Prostate gland (tissue), 2 donors: ENCODE measurements around the gene FGF12.

Experiments used
- POLR2AphosphoS5 ChIP-seq: sonication (generic); formaldehyde crosslinking; IDR thresholded peaks from one replicate; pipeline ENCODE4 v1.6.1; 2017; ENCODE audit warnings: antibody characterized with exemption
- TF ChIP-seq, protein P1 (sequence below), 4 experiments: fragments of 200-600 bp in 2 of 4; fragments of 450-650 bp in 2 of 4; sonication (generic) in 2 of 4; IDR thresholded peaks; 1 replicate in 3 of 4; 2 replicates in 1 of 4; pipeline ENCODE4 v1.5.1; 2016 to 2019; ENCODE audit warnings: antibody characterized with exemption in 4 of 4, mild to moderate bottlenecking in 2 of 4, moderate library complexity in 2 of 4

- TF ChIP-seq, protein P1, sequence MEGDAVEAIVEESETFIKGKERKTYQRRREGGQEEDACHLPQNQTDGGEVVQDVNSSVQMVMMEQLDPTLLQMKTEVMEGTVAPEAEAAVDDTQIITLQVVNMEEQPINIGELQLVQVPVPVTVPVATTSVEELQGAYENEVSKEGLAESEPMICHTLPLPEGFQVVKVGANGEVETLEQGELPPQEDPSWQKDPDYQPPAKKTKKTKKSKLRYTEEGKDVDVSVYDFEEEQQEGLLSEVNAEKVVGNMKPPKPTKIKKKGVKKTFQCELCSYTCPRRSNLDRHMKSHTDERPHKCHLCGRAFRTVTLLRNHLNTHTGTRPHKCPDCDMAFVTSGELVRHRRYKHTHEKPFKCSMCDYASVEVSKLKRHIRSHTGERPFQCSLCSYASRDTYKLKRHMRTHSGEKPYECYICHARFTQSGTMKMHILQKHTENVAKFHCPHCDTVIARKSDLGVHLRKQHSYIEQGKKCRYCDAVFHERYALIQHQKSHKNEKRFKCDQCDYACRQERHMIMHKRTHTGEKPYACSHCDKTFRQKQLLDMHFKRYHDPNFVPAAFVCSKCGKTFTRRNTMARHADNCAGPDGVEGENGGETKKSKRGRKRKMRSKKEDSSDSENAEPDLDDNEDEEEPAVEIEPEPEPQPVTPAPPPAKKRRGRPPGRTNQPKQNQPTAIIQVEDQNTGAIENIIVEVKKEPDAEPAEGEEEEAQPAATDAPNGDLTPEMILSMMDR (IDR thresholded peaks at IDR 0.05), result no peak
- TF ChIP-seq POLR2AphosphoS5, result no peak
Observed at GRCh38 chr3:192253138-192253887, 474.0 kb downstream of the FGF12 start.
